ENCODE data around the gene LMCD1.

GRCh38 chr3:8584661-8585060 is 83.0 kb downstream of the LMCD1 start:
- no peak for TF ChIP-seq EZH2phosphoT487 (conservative IDR thresholded peaks at IDR 0.05; ENCODE audit: low read length)
- no peak for TF ChIP-seq CTCF (IDR thresholded peaks at IDR 0.05; ENCODE audit: insufficient read depth, low read length, poor library complexity, severe bottlenecking)
